Measurements from ENCODE around the gene CTSW. TPM values are rescaled to one million over a fixed set of nuclear protein-coding genes. Genes with fewer than 3 reads are reported as not detected.

The CTSW gene
- total and polyA plus RNA-seq, 2 donors (not counting 1 experiment from before 2014, with no cell fraction given): 0.84 to 4.6 TPM

- intact Hi-C loops (cut with micrococcal nuclease): no loop called here
- H3K27ac Mint-ChIP-seq: no peak overlapping the region
Observed at GRCh38 chr11:65903715-65904114, 24.1 kb downstream of the CTSW start.

GRCh38 chr11:65906602-65907001 is 27.0 kb downstream of the CTSW start:
- Histone ChIP-seq H3K36me3 (replicated peaks in 1 of 2; ENCODE audit: control extremely low read depth in 1 of 2, control insufficient read depth in 1 of 2, extremely low read depth in 1 of 2, insufficient read depth in 2 of 2, low read length in 1 of 2) (no peaks in the 10 kb centered on the region), H3K27ac (ENCODE audit: low read length in 2 of 2) (no peak overlapping the region), H3K4me2 (replicated peaks; ENCODE audit: low read depth, low read length, poor library complexity, severe bottlenecking) (no peak overlapping the region), H3K4me1 (ENCODE audit: control insufficient read depth in 2 of 2, insufficient read depth in 2 of 2, low read length in 2 of 2) (no peaks in the 10 kb centered on the region), H4K20me1 (ENCODE audit: control insufficient read depth, insufficient read depth, low read length, poor library complexity, severe bottlenecking) (no peaks in the 10 kb centered on the region), H2AFZ (ENCODE audit: insufficient read depth, low read depth, low read length, poor library complexity, severe bottlenecking) (no peak overlapping the region), H3K79me2 (ENCODE audit: control insufficient read depth, insufficient read depth, low read length) (no peaks in the 10 kb centered on the region), H3K9me3 (ENCODE audit: control extremely low read depth in 1 of 3, control insufficient read depth in 2 of 3, insufficient read depth in 1 of 3, low read length in 2 of 3) (no peaks in the 10 kb centered on the region), H3K4me3 (ENCODE audit: control extremely low read depth in 1 of 5, extremely low read depth in 1 of 5, insufficient read depth in 1 of 5, low read depth in 2 of 5, low read length in 4 of 5) (no peak overlapping the region), H3K27me3 (replicated peaks in 1 of 4; ENCODE audit: control extremely low read depth in 1 of 4, control insufficient read depth in 3 of 4, insufficient read depth in 4 of 4, low read length in 3 of 4) (peaks cover 0 to 37% (median 10%) of the 10 kb centered on the region in 4 experiments), H3K9ac (ENCODE audit: low read length) (no peak overlapping the region)
- CTCF ChIA-PET: interaction anchor here (1.2 to 1.7 kb wide), 2 partner anchors 18 to 54 kb away, joined by 3 to 6 read pairs; partner anchors contain the start of gene FIBP
- TF ChIP-seq CTCF (IDR thresholded peaks at IDR 0.05) (no peak), EZH2 (IDR thresholded peaks at IDR 0.05; ENCODE audit: borderline replicate concordance, insufficient read depth, low read depth, low read length, poor library complexity, severe bottlenecking) (no peak)
- POLR2A ChIA-PET: interaction anchor here (0.6 kb wide), 1 partner anchor 24 kb away, joined by 4 read pairs; no protein-coding TSS in a partner anchor
- ATAC-seq (ENCODE audit: low read depth) (no peak), DNase-seq (no peak)
- intact Hi-C loops (cut with micrococcal nuclease): no loop called here
- Mint-ChIP-seq H3K9me3 (ENCODE audit: insufficient read depth) (no peaks in the 10 kb centered on the region), H3K4me3 (no peak overlapping the region), H3K27me3 (peaks cover 39% of the 10 kb centered on the region), H3K4me1 (peaks cover 4% of the 10 kb centered on the region), H3K27ac (no peak overlapping the region)
- 89% methylated on average over 4 of the region's 5 CpGs for WGBS (ENCODE audit: insufficient coverage)

More at GRCh38 chr11:65903715-65904114, 24.1 kb downstream of the CTSW start:
- DNase-seq (no peak), ATAC-seq (ENCODE audit: low read depth) (no peak)
- Mint-ChIP-seq H3K27me3 (peaks cover 29% of the 10 kb centered on the region), H3K4me3 (no peak overlapping the region), H3K9me3 (ENCODE audit: insufficient read depth) (no peaks in the 10 kb centered on the region), H3K4me1 (peaks cover 10% of the 10 kb centered on the region)
- no peak overlapping the region for H3K4me3 ChIP-seq (ENCODE audit: control extremely low read depth in 1 of 5, extremely low read depth in 1 of 5, insufficient read depth in 1 of 5, low read depth in 2 of 5, low read length in 4 of 5)
- POLR2A ChIA-PET: interaction anchor here (0.6 kb wide), 1 partner anchor 16 kb away, joined by 3 read pairs; the partner anchor contains the start of gene FIBP
- no peak overlapping the region for H2AFZ ChIP-seq (ENCODE audit: insufficient read depth, low read depth, low read length, poor library complexity, severe bottlenecking)
- no peak overlapping the region for H3K9ac ChIP-seq (ENCODE audit: low read length)
- no peak overlapping the region for H3K4me2 ChIP-seq (replicated peaks; ENCODE audit: low read depth, low read length, poor library complexity, severe bottlenecking)
- TF ChIP-seq EZH2 (IDR thresholded peaks at IDR 0.05; ENCODE audit: borderline replicate concordance, insufficient read depth, low read depth, low read length, poor library complexity, severe bottlenecking): no peak
- no peak for TF ChIP-seq CTCF (IDR thresholded peaks at IDR 0.05)
- H3K79me2 ChIP-seq (ENCODE audit: control insufficient read depth, insufficient read depth, low read length): no peaks in the 10 kb centered on the region
- H3K36me3 ChIP-seq (replicated peaks in 1 of 2; ENCODE audit: control extremely low read depth in 1 of 2, control insufficient read depth in 1 of 2, extremely low read depth in 1 of 2, insufficient read depth in 2 of 2, low read length in 1 of 2): no peaks in the 10 kb centered on the region
- peaks cover 20% of the 10 kb centered on the region in 2 donors for H3K4me1 ChIP-seq (ENCODE audit: control insufficient read depth in 2 of 2, insufficient read depth in 2 of 2, low read length in 2 of 2)
- 98% methylated on average over 7 of the region's 8 CpGs for WGBS (ENCODE audit: insufficient coverage)
- CTCF ChIA-PET: no interaction called here
- peaks cover 0 to 10% (median 0%) of the 10 kb centered on the region in 3 donors for H3K9me3 ChIP-seq (ENCODE audit: control extremely low read depth in 1 of 3, control insufficient read depth in 2 of 3, insufficient read depth in 1 of 3, low read length in 2 of 3)
- no peak overlapping the region for H3K27ac ChIP-seq (ENCODE audit: low read length in 2 of 2)
- peaks cover 0 to 39% (median 16%) of the 10 kb centered on the region in 4 experiments for H3K27me3 ChIP-seq (replicated peaks in 1 of 4; ENCODE audit: control extremely low read depth in 1 of 4, control insufficient read depth in 3 of 4, insufficient read depth in 4 of 4, low read length in 3 of 4)
- no peaks in the 10 kb centered on the region for H4K20me1 ChIP-seq (ENCODE audit: control insufficient read depth, insufficient read depth, low read length, poor library complexity, severe bottlenecking)

Measured in B cell (primary cell).